ENCODE data around the gene UHRF1.

The UHRF1 gene

GRCh38 chr19:4913996-4914735 is 4.9 kb downstream of the UHRF1 start:
- Histone ChIP-seq H3K4me3 (ENCODE audit: low read length) (no peak overlapping the region), H3K79me2 (ENCODE audit: low read length) (peaks cover 92% of the 10 kb centered on the region), H4K20me1 (ENCODE audit: insufficient read depth, low read length) (peaks cover 58% of the 10 kb centered on the region), H3K36me3 (replicated peaks; ENCODE audit: low read depth, low read length) (peaks cover 62% of the 10 kb centered on the region), H3K4me1 (ENCODE audit: low read length) (peaks cover 17% of the 10 kb centered on the region), H2AFZ (ENCODE audit: low read depth, low read length) (no peak overlapping the region), H3K9ac (ENCODE audit: low read length) (no peak overlapping the region), H3K9me3 (ENCODE audit: insufficient read depth, low read length) (no peaks in the 10 kb centered on the region), H3K27me3 (ENCODE audit: low read depth, low read length) (no peaks in the 10 kb centered on the region), H3K27ac (ENCODE audit: low read length) (no peak overlapping the region), H3K4me2 (ENCODE audit: low read length) (no peak overlapping the region)
- TF ChIP-seq CTCF (IDR thresholded peaks at IDR 0.05; ENCODE audit: low read depth, low read length) (no peak), EZH2phosphoT487 (IDR thresholded peaks at IDR 0.05; ENCODE audit: low read depth) (no peak)

GRCh38 chr19:4914736-4915501 is 5.6 kb downstream of the UHRF1 start:
- no peaks in the 10 kb centered on the region for H3K9me3 ChIP-seq (ENCODE audit: insufficient read depth, low read length)
- peaks cover 17% of the 10 kb centered on the region for H3K4me1 ChIP-seq (ENCODE audit: low read length)
- H3K27ac ChIP-seq (ENCODE audit: low read length), result no peak overlapping the region
- no peak overlapping the region for H2AFZ ChIP-seq (ENCODE audit: low read depth, low read length)
- peaks cover 62% of the 10 kb centered on the region for H3K36me3 ChIP-seq (replicated peaks; ENCODE audit: low read depth, low read length)
- H3K4me3 ChIP-seq (ENCODE audit: low read length), result no peak overlapping the region
- no peak overlapping the region for H3K9ac ChIP-seq (ENCODE audit: low read length)
- no peak overlapping the region for H3K4me2 ChIP-seq (ENCODE audit: low read length)
- H4K20me1 ChIP-seq (ENCODE audit: insufficient read depth, low read length), result peaks cover 58% of the 10 kb centered on the region
- TF ChIP-seq CTCF (IDR thresholded peaks at IDR 0.05; ENCODE audit: low read depth, low read length), result no peak
- no peak for TF ChIP-seq EZH2phosphoT487 (IDR thresholded peaks at IDR 0.05; ENCODE audit: low read depth)
- peaks cover 99% of the 10 kb centered on the region for H3K79me2 ChIP-seq (ENCODE audit: low read length)
- H3K27me3 ChIP-seq (ENCODE audit: low read depth, low read length), result no peaks in the 10 kb centered on the region

GRCh38 chr19:4916292-4917082 is 7.2 kb downstream of the UHRF1 start:
- Histone ChIP-seq H3K36me3 (replicated peaks; ENCODE audit: low read depth, low read length) (peaks cover 61% of the 10 kb centered on the region), H3K9me3 (ENCODE audit: insufficient read depth, low read length) (no peaks in the 10 kb centered on the region), H4K20me1 (ENCODE audit: insufficient read depth, low read length) (peaks cover 59% of the 10 kb centered on the region), H3K27ac (ENCODE audit: low read length) (no peak overlapping the region), H3K9ac (ENCODE audit: low read length) (no peak overlapping the region), H3K79me2 (ENCODE audit: low read length) (peaks cover 99% of the 10 kb centered on the region), H3K4me2 (ENCODE audit: low read length) (no peak overlapping the region), H3K27me3 (ENCODE audit: low read depth, low read length) (no peaks in the 10 kb centered on the region), H3K4me1 (ENCODE audit: low read length) (peaks cover 9% of the 10 kb centered on the region), H3K4me3 (ENCODE audit: low read length) (no peak overlapping the region), H2AFZ (ENCODE audit: low read depth, low read length) (no peak overlapping the region)
- TF ChIP-seq EZH2phosphoT487 (IDR thresholded peaks at IDR 0.05; ENCODE audit: low read depth) (no peak), CTCF (IDR thresholded peaks at IDR 0.05; ENCODE audit: low read depth, low read length) (no peak)
